ENCODE measurements around the gene CLDN3.

Gene CLDN3

DNA sequence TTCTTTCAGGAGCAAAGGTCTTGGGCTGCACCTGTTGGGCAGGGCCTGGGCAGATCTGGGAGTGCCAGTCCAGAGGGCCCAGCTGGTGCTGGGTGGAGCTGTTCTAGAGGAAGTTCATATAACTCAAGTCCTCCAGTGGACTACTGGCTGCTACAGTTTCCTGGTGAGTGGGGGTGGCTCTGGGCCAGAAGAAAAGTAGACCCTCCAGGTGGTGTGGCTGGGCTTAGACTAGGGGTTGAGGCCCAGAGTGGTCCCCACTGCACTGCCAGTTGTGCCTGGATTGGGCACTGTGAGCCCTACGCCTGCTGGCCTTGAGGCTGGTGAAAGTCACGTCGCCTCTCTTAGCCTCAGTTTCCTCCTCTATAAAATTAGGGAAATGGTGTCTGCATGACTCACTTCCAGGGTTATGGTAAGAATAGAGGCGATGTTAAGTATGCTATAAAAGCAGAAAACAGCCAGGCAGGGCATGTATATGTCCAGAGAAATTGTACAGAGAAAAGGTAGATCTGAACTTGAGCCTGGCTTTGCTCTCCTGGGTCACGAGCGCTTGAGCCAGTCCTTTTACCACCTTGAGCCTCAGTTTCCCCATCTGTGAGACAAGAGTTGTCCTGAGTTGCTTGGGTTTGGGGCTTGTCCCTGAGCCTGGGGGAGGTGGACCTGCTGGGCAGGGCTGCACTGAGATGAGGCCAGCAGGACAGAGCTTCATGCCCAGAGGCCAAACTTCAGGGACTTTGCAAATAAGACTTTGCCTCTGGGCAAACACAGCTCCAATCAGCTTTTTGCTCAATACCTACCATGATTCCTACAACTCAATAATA is 3.8 kb upstream of the CLDN3 start:
- TF ChIP-seq, protein P1, sequence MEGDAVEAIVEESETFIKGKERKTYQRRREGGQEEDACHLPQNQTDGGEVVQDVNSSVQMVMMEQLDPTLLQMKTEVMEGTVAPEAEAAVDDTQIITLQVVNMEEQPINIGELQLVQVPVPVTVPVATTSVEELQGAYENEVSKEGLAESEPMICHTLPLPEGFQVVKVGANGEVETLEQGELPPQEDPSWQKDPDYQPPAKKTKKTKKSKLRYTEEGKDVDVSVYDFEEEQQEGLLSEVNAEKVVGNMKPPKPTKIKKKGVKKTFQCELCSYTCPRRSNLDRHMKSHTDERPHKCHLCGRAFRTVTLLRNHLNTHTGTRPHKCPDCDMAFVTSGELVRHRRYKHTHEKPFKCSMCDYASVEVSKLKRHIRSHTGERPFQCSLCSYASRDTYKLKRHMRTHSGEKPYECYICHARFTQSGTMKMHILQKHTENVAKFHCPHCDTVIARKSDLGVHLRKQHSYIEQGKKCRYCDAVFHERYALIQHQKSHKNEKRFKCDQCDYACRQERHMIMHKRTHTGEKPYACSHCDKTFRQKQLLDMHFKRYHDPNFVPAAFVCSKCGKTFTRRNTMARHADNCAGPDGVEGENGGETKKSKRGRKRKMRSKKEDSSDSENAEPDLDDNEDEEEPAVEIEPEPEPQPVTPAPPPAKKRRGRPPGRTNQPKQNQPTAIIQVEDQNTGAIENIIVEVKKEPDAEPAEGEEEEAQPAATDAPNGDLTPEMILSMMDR (IDR thresholded peaks at IDR 0.05) = no peak
- Histone ChIP-seq H3K27ac (no peak overlapping the region), H3K4me1 (ENCODE audit: control insufficient read depth in 1 of 2, insufficient read depth in 1 of 2, low read depth in 1 of 2, low read length in 1 of 2) (no peaks in the 10 kb centered on the region), H3K9me3 (no peaks in the 10 kb centered on the region), H3K27me3 (peaks cover 45% of the 10 kb centered on the region), H3K4me3 (ENCODE audit: low read depth in 1 of 2, low read length in 1 of 2) (no peak overlapping the region), H3K36me3 (no peaks in the 10 kb centered on the region)

DNA sequence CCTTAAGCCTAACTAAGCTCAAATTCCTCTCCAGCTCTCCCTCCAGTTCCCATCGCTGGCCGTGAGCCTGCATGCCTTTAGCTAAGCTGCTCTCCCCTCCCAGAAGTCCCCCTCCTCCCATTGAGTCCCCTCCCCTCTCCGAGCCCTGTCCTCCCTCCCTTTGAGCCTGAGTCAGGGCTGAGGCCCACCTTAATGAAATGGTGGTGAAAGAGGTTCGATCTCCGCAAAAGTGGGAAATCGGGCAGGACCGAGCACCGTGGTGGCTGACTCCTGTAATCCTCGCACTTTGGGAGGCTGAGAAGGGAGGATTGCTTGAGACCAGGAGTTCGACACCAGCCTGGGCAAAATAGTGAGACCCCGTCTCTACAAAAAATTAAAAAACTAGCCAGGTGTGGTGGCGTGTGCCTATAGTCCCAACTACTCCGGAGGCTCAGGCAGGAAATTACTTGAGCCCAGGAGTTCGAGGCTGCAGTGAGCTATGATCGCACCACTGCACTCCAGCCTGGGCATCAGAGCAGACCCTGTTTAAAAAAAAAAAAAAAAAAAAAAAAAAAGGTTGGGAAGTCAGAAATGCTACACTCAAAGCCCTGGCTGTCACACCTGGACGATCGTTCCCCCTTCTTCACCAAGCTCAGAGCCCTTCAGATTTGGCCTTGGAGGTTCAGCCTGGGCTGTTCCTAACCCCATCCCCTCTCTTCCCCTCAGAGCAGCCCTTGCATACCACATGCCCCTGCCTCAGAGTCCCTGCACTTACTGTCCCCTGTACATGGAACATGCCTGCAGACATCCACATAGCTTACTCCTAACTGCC is 995 bp upstream of the CLDN3 start:
- H3K4me1 ChIP-seq (ENCODE audit: control insufficient read depth in 1 of 2, insufficient read depth in 1 of 2, low read depth in 1 of 2, low read length in 1 of 2) = no peaks in the 10 kb centered on the region
- no peaks in the 10 kb centered on the region for H3K9me3 ChIP-seq
- H3K27ac ChIP-seq = no peak overlapping the region
- peaks cover 71% of the 10 kb centered on the region for H3K27me3 ChIP-seq
- TF ChIP-seq, protein P1 (IDR thresholded peaks at IDR 0.05) = no peak
- no peaks in the 10 kb centered on the region for H3K36me3 ChIP-seq
- no peak overlapping the region for H3K4me3 ChIP-seq (ENCODE audit: low read depth in 1 of 2, low read length in 1 of 2)

DNA sequence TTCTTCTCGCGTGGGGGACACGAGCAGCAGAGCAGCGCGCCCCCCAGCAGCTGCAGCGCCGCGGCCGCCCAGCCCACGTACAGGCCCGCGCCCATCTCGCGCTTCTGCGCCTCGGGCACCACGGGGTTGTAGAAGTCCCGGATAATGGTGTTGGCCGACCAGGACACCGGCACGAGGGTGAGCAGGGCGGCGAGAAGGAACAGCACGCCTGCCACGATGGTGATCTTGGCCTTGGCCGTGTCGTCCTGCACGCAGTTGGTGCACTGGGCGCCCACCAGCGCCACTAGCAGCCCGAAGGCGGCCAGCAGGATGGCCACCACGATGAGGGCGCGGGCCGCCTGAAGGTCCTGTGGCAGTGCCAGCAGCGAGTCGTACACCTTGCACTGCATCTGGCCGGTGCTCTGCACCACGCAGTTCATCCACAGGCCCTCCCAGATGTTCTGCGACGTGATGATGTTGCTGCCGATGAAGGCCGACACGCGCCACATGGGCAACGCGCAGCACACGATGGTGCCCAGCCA is 529 bp downstream of the CLDN3 start:
- Histone ChIP-seq H3K4me1 (ENCODE audit: control insufficient read depth in 1 of 2, insufficient read depth in 1 of 2, low read depth in 1 of 2, low read length in 1 of 2) (no peaks in the 10 kb centered on the region), H3K27me3 (peaks cover 80% of the 10 kb centered on the region), H3K36me3 (no peaks in the 10 kb centered on the region), H3K27ac (no peak overlapping the region), H3K4me3 (ENCODE audit: low read depth in 1 of 2, low read length in 1 of 2) (no peak overlapping the region), H3K9me3 (no peaks in the 10 kb centered on the region)
- TF ChIP-seq, protein P1 (IDR thresholded peaks at IDR 0.05) = no peak

DNA sequence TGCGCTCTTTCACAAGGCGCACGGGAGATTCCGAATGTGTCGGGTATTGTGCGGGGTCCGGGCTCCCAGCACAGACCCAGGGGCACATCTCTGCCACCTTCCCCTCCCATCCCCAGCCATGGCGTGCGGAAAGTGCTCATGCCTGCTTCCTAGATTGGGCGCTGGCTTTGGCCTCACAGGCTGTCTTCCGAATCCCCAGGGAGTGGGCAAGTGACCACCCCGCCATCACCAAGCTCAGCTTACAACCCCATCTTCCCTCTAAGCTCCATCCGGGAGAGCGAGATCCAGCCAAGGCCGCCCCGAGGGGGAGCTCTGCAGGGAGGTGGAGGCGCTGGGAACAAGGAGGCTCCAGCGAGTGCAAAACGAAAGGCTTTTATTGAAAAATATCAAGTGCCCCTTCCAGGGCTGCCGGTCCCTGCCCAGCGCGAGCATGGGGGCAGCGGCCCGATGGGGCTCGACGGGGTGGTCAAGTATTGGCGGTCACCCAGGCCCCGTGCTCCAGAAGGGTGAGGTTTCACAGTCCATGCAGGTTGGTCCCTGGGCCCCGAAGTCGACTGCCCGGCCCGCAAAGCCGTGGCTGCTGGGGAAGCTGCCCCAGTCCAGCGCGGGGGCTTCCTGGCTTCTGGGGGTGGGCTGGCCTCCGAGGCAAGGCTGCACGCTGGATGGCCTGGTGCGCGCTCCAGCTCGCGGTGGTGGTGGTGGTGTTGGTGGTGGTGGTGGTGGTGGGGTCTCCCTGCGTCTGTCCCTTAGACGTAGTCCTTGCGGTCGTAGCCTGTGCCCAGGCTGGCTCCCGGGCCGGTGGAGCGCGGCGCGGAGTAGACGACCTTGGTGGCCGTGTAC is 1.2 kb downstream of the CLDN3 start:
- peaks cover 82% of the 10 kb centered on the region for H3K27me3 ChIP-seq
- H3K9me3 ChIP-seq = no peaks in the 10 kb centered on the region
- H3K36me3 ChIP-seq = no peaks in the 10 kb centered on the region
- TF ChIP-seq, protein P1 (IDR thresholded peaks at IDR 0.05) = no peak
- H3K4me1 ChIP-seq (ENCODE audit: control insufficient read depth in 1 of 2, insufficient read depth in 1 of 2, low read depth in 1 of 2, low read length in 1 of 2) = no peaks in the 10 kb centered on the region
- H3K4me3 ChIP-seq (ENCODE audit: low read depth in 1 of 2, low read length in 1 of 2) = no peak overlapping the region
- H3K27ac ChIP-seq = no peak overlapping the region

DNA sequence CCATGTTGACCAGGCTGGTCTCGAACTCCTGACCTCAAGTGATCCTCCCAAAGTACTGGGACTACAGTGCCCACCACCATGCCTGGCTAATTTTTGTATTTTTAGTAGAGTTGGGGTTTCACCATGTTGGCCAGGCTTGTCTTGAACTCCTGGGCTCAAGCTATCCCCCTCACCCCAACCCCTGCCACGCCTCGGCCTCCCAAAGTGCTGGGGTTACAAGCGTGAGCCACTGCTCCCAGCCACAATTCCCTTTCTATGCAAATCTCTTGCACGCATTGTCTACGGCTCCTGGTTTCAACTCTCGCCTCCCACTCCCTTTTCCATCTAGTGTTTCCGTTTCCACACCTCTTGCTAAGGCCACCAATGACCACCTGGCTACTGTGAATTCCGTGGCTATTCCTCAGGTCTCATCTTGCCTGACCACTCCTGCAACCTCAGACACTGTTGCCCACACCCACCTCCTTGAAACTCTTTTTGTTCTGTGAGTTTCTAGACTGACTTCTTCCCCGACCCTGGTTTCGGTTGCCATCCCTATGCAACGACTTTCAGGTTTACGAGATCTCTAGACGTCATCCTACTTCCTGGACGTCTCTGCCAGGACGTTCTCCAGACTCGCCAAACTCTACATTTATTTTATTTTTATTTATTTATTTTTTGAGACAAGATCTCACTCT is 3.4 kb downstream of the CLDN3 start:
- Histone ChIP-seq H3K4me3 (ENCODE audit: low read depth in 1 of 2, low read length in 1 of 2) (no peak overlapping the region), H3K36me3 (no peaks in the 10 kb centered on the region), H3K27me3 (peaks cover 64% of the 10 kb centered on the region), H3K4me1 (ENCODE audit: control insufficient read depth in 1 of 2, insufficient read depth in 1 of 2, low read depth in 1 of 2, low read length in 1 of 2) (no peaks in the 10 kb centered on the region), H3K9me3 (no peaks in the 10 kb centered on the region), H3K27ac (no peak overlapping the region)
- TF ChIP-seq, protein P1 (IDR thresholded peaks at IDR 0.05) = no peak
